OCI-M2 (cell line): ENCODE measurements around the gene LRP1-AS.

Experiments used
- DNase-seq: peaks from one replicate; lab custom pipeline; 2025; ENCODE audit not compliant: unreplicated experiment; lab: John Stamatoyannopoulos, UW

LRP1-AS gene

GRCh38 chr12:57160741-57161140, 13.3 kb upstream of the LRP1-AS start:
- no peak for DNase-seq

GRCh38 chr12:57160040-57160439, 12.6 kb upstream of the LRP1-AS start:
- DNase-seq = no peak

DNA sequence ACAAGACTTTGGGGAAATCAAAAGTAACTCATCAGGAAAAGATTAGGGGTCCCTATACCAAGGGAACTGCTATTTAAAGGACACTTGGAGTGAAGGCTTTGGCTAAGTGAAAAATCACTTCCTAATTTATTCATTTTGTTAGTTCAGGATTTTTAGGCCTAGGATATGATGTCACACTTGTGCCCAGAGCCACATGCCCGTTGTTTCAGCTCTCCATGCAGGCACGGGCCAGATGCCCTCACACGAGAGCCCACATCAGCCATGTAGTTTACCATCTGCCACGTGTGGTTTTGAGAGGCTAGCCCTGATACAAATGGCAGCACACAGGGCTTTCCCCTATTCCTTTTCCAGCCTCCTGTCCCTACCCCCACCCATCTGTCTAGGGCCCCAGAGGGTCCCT, 11.9 kb upstream of the LRP1-AS start:
- no peak for DNase-seq

DNA sequence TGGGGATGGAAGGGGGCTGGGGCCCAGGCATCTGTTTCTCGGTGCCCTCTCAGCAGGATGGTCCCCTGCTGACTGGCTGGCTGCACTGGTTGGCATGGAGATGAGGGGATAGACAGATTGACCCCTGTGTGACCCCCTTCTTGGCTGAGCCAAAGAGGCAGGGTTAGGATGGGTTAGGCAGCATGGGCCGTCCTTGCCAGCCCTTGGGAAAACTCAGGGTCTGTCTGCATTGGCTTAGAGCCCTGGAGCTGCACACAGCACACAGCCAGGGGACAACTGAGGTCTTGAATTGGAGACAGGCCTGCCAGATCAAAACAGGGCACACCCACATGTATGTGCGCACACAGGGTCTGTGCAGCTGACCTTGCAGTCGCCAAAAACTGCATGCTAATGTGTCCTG, 11.2 kb upstream of the LRP1-AS start:
- DNase-seq = no peak

GRCh38 chr12:57158186-57158585, 10.8 kb upstream of the LRP1-AS start:
- no peak for DNase-seq

GRCh38 chr12:57157588-57158173, 10.3 kb upstream of the LRP1-AS start:
- no peak for DNase-seq

GRCh38 chr12:57156701-57157403, 9.4 kb upstream of the LRP1-AS start:
- DNase-seq = no peak

- no peak for DNase-seq
Measured at GRCh38 chr12:57154804-57155434, 7.5 kb upstream of the LRP1-AS start.

- no peak for DNase-seq
Measured at GRCh38 chr12:57154076-57154475, 6.7 kb upstream of the LRP1-AS start.

DNA sequence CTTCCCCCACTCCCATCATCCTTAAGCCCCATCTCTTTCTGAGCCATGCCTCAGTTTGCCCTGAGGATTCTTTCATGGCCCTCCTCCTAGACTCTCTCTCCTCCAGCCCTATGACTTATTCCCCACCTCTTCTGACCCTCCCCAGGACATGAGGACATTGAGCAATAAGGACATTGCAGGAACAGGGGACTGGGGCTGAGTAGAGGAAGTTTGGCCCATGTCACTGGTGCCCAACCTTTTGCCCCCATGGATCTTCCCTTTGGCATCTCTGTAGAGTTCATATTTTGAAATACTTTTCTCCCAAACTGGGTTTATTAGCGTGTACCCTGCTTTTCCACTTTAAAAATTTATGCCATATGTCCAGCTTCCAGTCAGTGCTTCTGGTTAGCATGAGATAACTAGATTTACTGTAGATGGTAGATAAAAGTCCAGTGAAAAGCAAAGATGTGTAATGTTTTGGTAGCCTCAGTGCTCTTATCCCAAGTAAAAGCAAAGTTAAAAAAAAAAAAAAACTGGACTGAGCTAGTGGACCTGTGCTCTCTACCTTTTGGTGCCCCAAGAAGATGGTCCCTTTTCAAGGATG, 6.1 kb upstream of the LRP1-AS start:
- DNase-seq = no peak

DNA sequence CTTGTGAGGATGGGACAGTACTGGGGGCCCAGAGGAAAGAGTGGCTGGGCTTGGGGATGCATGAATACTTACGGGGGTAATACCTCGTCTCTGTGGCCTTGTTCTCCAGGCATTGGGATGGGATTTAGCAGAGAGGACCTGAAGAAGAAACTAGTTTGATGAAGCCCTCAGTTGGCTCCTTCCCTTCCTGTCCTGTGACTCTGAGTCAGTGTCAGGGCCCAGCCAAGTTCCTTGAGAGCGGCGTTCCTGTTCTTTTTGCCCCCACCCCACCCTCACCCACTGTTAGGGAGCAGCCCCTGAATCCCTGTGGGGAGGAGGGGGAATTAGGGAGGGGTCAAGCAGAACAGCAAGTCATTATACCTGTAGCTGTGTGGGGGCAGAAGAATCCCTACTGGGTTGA, 5.2 kb upstream of the LRP1-AS start:
- DNase-seq = no peak

GRCh38 chr12:57151741-57152630, 4.6 kb upstream of the LRP1-AS start:
- no peak for DNase-seq

DNA sequence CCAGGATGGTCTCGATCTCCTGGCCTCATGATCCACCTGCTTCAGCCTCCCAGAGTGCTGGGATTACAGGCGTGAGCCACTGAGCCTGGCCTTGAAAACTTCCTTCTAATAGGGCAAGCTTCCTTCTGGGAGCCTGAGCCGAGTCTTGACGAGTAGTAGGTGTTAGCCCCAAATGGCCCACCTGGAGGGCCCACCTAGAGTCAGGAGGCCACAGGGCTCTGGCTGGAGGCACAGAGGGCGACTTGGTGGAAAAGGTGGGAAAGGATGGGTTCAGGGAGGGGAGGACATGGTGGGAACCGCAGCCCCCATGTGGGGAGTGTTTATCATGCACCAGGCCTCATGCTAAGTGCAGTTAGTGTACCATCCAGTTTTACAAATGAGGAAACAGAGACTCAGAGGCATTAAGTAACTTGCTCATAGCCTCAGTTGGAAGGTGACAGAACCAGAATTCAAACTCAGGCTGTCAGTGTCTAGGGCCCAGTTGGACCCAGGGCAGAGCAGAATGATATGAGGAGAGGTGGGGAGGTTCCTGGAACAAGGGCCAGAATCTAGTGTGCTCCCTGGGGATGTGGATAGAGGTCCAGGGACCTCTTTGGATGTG, 3.1 kb upstream of the LRP1-AS start:
- no peak for DNase-seq

DNA sequence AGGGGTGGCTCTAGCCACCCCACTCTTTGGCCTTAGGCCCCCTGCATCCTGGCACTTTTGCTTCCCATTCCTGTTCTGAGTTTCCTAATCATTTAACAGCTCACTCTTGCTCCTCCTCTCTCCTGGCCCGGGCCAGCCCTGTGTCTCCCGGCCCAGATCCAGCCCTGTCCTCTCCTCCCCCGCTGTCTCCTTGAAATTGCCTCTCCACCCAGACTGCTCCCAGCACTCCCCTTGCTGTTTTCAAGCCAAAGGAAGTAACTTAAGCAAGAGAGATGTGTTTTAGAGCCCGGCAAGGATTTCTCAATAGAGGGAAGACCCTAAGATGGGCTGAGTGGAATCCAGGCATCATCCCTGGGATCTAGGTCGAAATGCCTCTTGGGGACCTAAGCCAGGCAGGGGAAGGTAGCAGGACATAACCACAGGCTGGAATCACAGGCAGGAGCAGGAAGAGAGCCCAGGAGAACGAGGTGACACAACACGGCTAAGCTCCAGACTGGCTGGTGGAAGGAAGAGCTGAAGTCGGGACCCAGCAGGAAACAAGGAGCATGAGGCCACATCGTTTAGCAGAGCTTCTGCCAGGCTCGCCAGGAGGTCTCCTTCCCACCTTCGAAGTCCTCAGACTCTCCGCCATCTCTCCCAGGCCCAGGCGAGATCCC, 2.0 kb upstream of the LRP1-AS start:
- DNase-seq = no peak

DNA sequence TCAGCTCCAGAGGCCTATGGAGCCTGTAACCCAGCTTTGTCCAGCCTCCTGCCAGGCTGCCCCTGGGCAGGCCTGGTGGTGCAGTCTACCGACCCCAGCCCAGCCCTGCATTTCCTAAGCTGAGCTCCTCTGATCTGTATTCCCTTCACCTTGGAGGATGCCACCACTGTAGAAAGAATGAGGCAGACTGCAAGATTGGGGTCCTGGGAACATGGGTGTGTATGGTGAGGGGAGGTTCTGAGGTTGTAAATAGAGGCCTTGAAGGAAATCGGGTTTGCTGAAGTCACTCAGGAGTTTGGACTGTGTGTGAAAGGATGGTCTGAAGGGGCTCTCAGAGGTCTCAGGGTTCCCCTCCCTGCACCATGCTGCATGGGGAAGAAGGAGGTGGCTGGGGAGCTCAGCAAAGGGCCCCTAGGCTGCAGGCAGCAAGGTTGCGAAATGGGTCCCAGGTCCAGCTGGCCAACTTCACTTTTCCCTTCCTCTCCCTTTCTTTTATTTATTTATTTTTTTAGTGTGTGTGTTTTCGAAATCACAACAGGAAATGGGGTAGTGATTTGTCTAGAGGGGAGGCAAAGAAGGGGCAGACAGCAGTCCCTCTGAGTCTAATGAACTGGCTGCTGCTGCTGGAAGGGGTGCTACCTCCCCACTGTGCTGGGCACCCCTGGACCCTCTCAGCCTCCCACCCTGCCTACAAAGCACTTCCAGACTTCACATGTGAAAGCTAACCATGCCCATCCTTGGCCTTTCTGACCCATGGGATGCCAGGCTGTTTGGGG, 1.2 kb upstream of the LRP1-AS start:
- no peak for DNase-seq

- DNase-seq = no peak
Measured at GRCh38 chr12:57146092-57146491, 1.3 kb downstream of the LRP1-AS start.

DNA sequence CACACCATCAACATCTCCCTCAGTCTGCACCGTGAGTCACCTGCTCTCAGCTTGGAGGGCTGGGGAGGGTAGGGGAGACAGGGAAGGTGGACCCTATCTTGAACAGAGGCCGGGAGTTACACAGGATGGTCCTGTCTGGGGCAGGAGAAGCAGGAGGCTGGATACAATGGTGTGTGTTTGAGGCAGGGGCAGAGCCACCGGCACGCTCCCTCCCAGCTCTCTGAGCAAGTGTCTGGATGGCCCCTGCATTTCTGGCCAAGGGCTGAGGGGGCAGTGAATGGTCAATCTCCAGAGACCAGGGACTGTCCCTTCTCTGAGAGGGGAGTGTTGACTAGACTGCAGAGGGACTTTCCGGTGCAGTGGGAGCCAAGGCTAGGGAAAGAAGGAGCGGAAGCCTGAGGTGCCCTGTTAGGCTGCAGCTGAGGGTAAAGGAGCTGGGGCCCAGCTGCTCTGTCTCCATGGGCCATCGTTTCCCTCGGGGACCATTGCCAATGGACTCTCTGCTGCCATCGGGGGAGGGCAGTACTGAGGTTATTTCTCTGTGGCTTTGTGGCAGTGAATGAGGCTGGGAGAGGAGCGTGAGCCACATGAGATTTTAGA, 1.9 kb downstream of the LRP1-AS start:
- DNase-seq = no peak

- DNase-seq = no peak
Measured at GRCh38 chr12:57143454-57143853, 4.0 kb downstream of the LRP1-AS start.

DNA sequence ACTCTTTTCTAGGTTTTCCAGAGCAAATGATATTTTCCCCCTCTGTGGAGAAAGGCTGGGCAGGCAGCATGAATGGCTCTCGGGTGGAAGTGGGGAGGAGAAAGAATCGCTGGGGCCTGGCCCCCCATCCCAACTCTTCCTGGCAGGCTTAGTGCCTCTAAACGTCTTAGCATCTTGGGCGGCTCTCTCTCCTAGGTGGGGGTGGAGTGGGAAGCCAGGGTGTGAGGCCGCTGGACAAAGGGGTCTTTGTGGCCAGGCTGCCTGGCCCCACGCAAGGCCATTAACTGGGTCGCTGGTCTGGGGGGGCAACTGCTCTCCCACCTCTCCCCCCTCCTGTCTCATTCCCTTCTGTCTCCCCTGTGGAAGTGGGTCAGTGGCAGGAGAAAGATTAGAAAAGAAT, 4.7 kb downstream of the LRP1-AS start:
- no peak for DNase-seq
